Natural killer cell treated with Interleukin-12 subunit alpha and Interleukin-12 subunit beta and Interleukin-15 and Interleukin-18, amount 100 ng/mL, for 72 hours (primary cell): ENCODE data around the gene STX1B. TPM values are rescaled to one million over a fixed set of nuclear protein-coding genes. Genes with fewer than 3 reads are reported as not detected.

Source experiments
- ATAC-seq, 2 donors: fragments of 150-1000 bp; cut with Tn5 transposase in 1 of 2; sonication (Bioruptor Pico), chemical (Tn5 transposase) in 1 of 2; 2 replicates each; pipeline ENCODE4 v1.10.0; 2021
- DNase-seq: peaks from one replicate; pipeline ENCODE4 v3.0.0; 2022; ENCODE audit warnings: low spot score
- H3K27ac Mint-ChIP-seq, 2 donors: 1 replicate in 1 of 2; 2 replicates in 1 of 2; pipeline ENCODE4 v1.8.0; 2022; ENCODE audit warnings: mixed read lengths in 2 of 2, mild to moderate bottlenecking in 1 of 2, moderate library complexity in 1 of 2
- H3K27me3 Mint-ChIP-seq, 2 donors: 1 replicate in 1 of 2; 2 replicates in 1 of 2; pipeline ENCODE4 v1.8.0; 2022; ENCODE audit warnings: mixed read lengths in 2 of 2
- H3K36me3 Mint-ChIP-seq: one replicate; pipeline ENCODE4 v1.8.0; 2022; ENCODE audit warnings: mixed read lengths
- H3K4me1 Mint-ChIP-seq, 2 donors: 1 replicate in 1 of 2; 2 replicates in 1 of 2; pipeline ENCODE4 v1.8.0; 2022; ENCODE audit warnings: low read depth in 2 of 2, mixed read lengths in 2 of 2, mild to moderate bottlenecking in 1 of 2
- H3K4me3 Mint-ChIP-seq: one replicate; pipeline ENCODE4 v1.8.0; 2022; ENCODE audit warnings: mixed read lengths
- H3K9me3 Mint-ChIP-seq: 2 replicates; pipeline ENCODE4 v1.8.0; 2022; ENCODE audit warnings: mixed read lengths
- total RNA-seq, 2 donors: library from RNA; stranded (reverse); gene quantifications; one replicate each; pipeline ENCODE4 v1.2.3, GENCODE V29; 2022

STX1B gene
- total RNA-seq, 2 donors from 2014 or later = 0.05 to 0.50 TPM

DNA sequence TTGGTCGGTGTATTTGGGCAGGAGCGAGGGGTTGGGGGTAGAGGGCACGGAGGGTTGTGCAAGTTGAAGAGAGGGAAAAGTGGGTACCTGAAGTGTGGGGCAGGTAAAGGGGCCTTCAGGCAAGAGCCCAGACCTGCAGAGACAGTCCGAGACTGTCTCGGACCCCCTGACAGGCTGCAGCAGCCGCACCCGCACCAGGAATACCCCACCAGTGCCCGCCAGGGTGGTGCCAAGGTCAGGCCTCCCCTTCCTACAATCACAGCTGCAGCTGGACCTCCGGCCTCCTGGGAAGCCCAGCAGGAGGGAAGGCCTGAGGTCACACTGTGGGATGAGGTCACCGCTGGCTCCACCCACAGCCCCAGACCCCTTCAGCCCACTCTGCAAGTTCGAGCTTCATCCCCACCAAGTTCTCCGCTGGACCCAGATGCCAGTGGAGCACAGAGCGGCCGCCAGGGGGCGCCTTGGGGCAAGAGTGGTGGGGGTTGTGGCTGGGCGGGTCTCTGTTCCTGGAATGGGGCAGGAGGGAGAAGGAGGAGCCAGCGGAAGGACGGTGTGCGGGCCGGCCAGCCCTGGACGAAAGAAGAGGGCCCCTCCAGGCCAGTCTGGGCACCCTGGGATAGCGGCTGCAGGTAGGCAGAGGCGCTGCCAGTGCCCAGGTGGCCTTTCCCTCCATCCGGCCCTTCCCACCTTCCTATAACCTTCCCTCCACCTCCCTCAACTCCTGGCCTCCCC, 25.6 kb downstream of the STX1B start, which contains the start of gene HSD3B7:
HSD3B7 (plus strand) TSS at position 539 of the 732 bp plus-strand sequence. CDS start 452 bp downstream, outside the sequence.
- Mint-ChIP-seq H3K36me3 (no peaks in the 10 kb centered on the region), H3K4me3 (no peak within 1 kb of the TSS), H3K27ac (no peak within 1 kb of the TSS), H3K4me1 (peaks cover 0 to 7% of the 10 kb centered on the region in 2 donors), H3K27me3 (no peaks in the 10 kb centered on the region), H3K9me3 (no peaks in the 10 kb centered on the region)
- DNase-seq (peak; percentile 85), ATAC-seq (peak; percentile 74 to 86)

- no peaks in the 10 kb centered on the region for H3K27me3 Mint-ChIP-seq
- no peaks in the 10 kb centered on the region for H3K36me3 Mint-ChIP-seq
- peaks cover 0 to 7% of the 10 kb centered on the region in 2 donors for H3K4me1 Mint-ChIP-seq
- H3K9me3 Mint-ChIP-seq = no peaks in the 10 kb centered on the region
- H3K27ac Mint-ChIP-seq = no peak overlapping the region
- no peak overlapping the region for H3K4me3 Mint-ChIP-seq
- ATAC-seq = no peak
- no peak for DNase-seq
These were observed 26.4 kb downstream of the STX1B start for GRCh38 chr16:30983898-30984610.

- Mint-ChIP-seq H3K27ac (no peak overlapping the region), H3K4me1 (peaks cover 0 to 9% of the 10 kb centered on the region in 2 donors), H3K27me3 (no peaks in the 10 kb centered on the region), H3K36me3 (no peaks in the 10 kb centered on the region), H3K4me3 (no peak overlapping the region), H3K9me3 (no peaks in the 10 kb centered on the region)
- no peak for DNase-seq
- ATAC-seq = no peak
These were observed 27.0 kb downstream of the STX1B start for GRCh38 chr16:30983289-30983889.

GRCh38 chr16:30982548-30983288, 27.7 kb downstream of the STX1B start:
- Mint-ChIP-seq H3K4me3 (no peak overlapping the region), H3K9me3 (no peaks in the 10 kb centered on the region), H3K4me1 (peaks cover 0 to 9% of the 10 kb centered on the region in 2 donors), H3K36me3 (no peaks in the 10 kb centered on the region), H3K27me3 (no peaks in the 10 kb centered on the region), H3K27ac (no peak overlapping the region)
- ATAC-seq (no peak), DNase-seq (no peak)

GRCh38 chr16:30980959-30981358, 29.5 kb downstream of the STX1B start:
- Mint-ChIP-seq H3K27ac (no peak overlapping the region), H3K4me3 (no peak overlapping the region), H3K4me1 (peaks cover 0 to 14% of the 10 kb centered on the region in 2 donors), H3K36me3 (no peaks in the 10 kb centered on the region), H3K27me3 (no peaks in the 10 kb centered on the region), H3K9me3 (no peaks in the 10 kb centered on the region)
- DNase-seq = no peak
- ATAC-seq = no peak

- Mint-ChIP-seq H3K9me3 (no peaks in the 10 kb centered on the region), H3K4me1 (peaks cover 0 to 17% of the 10 kb centered on the region in 2 donors), H3K27ac (no peak overlapping the region), H3K4me3 (no peak overlapping the region), H3K27me3 (no peaks in the 10 kb centered on the region), H3K36me3 (no peaks in the 10 kb centered on the region)
- DNase-seq (no peak), ATAC-seq (no peak)
These were observed 30.0 kb downstream of the STX1B start for GRCh38 chr16:30980434-30980833.

DNA sequence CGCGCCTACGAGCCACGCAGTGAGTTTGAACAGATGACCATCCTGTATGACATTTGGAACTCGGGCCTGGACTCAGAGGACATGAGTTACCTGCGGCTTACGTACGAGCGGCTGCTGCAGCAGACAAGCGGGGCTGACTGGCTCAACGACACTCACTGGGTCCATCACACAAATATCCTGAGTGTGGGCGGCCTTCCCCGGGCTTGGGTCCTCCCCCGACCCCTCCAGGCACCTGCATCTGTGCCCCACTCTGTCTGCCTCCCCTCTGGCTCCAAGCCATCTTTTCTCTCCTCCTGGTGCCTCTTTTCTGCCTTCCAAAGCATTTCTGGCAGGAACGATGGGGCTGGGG, 30.4 kb downstream of the STX1B start:
- Mint-ChIP-seq H3K27ac (no peak overlapping the region), H3K4me1 (peaks cover 0 to 17% of the 10 kb centered on the region in 2 donors), H3K36me3 (no peaks in the 10 kb centered on the region), H3K9me3 (no peaks in the 10 kb centered on the region), H3K4me3 (no peak overlapping the region), H3K27me3 (no peaks in the 10 kb centered on the region)
- DNase-seq = no peak
- ATAC-seq = no peak

DNA sequence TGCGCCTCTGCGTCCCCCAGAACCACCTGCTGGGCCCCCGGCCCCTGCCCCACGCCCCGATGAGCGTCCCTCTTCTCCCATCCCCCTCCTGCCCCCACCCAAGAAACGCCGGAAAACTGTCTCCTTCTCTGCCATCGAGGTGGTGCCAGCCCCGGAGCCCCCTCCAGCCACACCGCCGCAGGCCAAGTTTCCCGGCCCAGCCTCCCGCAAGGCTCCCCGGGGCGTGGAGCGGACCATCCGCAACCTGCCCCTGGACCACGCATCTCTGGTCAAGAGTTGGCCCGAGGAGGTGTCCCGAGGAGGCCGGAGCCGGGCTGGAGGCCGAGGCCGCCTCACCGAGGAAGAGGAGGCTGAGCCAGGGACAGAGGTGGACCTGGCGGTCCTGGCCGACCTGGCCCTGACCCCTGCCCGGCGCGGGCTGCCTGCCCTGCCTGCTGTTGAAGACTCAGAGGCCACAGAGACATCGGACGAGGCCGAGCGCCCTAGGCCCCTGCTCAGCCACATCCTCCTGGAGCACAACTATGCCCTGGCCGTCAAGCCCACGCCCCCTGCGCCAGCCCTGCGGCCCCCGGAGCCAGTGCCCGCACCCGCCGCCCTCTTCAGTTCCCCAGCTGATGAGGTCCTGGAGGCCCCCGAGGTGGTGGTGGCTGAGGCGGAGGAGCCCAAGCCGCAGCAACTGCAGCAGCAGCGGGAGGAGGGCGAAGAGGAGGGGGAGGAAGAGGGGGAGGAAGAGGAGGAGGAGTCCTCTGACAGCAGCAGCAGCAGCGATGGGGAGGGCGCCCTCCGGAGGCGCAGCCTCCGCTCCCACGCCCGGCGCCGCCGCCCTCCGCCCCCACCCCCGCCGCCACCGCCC, 31.0 kb downstream of the STX1B start:
- peaks cover 1% of the 10 kb centered on the region for H3K36me3 Mint-ChIP-seq
- H3K27ac Mint-ChIP-seq = peak overlapping the region in 1 of 2 donors; percentile 62
- DNase-seq = no peak

DNA sequence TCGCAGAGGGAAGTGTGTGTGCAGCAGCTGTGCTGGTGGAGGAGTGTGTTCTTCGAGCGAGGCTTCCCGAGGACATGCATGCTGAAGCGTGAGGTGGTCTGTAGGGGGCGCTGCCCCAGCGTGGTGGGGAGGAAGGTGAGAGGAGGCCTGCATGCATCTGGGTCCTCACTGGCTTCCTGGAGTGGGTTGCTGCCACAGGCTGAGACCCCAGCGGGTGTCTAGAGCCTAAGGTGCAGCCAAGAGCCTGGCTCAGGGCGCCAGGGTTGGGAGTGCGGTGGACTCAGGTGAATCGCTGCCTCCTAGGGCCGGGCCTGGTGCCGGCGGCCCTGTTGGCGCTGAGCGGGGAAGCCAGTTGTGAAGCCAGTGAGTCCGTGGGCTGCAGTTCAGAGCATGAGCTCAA, 32.9 kb downstream of the STX1B start:
- H3K27me3 Mint-ChIP-seq = no peaks in the 10 kb centered on the region
- no peak overlapping the region for H3K27ac Mint-ChIP-seq
- H3K36me3 Mint-ChIP-seq = peaks cover 18% of the 10 kb centered on the region
- H3K4me3 Mint-ChIP-seq = no peak overlapping the region
- peaks cover 13 to 22% of the 10 kb centered on the region in 2 donors for H3K4me1 Mint-ChIP-seq
- H3K9me3 Mint-ChIP-seq = no peaks in the 10 kb centered on the region
- ATAC-seq (peak in 1 of 2 donors; percentile 8), DNase-seq (no peak)

More for the DNA sequence above, 31.0 kb downstream of the STX1B start:
- Mint-ChIP-seq H3K9me3 (no peaks in the 10 kb centered on the region), H3K4me3 (no peak overlapping the region), H3K27me3 (no peaks in the 10 kb centered on the region), H3K4me1 (peaks cover under 1 to 17% of the 10 kb centered on the region in 2 donors)
- no peak for ATAC-seq

DNA sequence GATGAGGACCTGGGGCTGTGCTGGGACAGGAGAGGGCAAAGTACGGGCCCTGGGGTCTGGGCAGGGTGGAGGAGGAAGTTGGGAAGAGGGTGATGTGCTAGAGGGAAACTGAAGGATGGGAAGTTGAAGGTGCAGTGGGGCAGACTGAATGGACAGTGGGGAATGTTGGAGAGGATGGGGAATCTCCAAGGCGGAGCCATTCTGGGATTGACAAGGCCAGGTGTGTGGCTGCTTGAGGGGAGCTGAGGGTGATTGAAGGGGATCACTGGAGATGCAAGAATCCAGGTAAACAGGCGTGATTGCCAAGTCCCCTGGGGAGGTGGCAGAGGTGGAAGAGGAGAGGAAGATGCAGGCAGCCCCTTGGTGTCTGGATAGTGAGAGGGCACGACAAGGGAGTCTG, 34.0 kb downstream of the STX1B start:
- H3K4me3 Mint-ChIP-seq = no peak overlapping the region
- ATAC-seq = no peak
- H3K4me1 Mint-ChIP-seq = peaks cover 13 to 21% of the 10 kb centered on the region in 2 donors
- no peaks in the 10 kb centered on the region for H3K27me3 Mint-ChIP-seq
- no peak overlapping the region for H3K27ac Mint-ChIP-seq
- no peak for DNase-seq
- H3K9me3 Mint-ChIP-seq = no peaks in the 10 kb centered on the region
- H3K36me3 Mint-ChIP-seq = peaks cover 24% of the 10 kb centered on the region

DNA sequence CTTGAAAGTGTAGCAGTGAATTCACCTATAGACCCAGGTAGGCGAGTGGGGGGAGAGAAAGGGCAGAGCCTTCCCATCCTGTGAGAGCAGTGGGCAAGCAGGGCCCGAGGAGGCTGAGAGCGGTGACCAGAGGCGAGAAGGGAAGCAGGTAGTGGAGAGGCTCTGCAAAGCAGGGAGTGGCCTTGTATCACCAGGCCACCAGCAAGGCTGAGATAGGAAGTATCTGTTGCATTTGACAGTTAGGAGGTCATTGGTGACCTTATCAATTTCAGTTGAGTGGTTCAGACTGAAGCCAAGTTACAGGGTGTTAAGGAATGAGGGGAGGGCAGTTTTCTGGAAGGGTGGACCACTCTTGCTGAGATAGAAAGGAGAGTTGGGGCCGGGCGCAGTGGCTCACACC, 36.1 kb downstream of the STX1B start:
- no peaks in the 10 kb centered on the region for H3K27me3 Mint-ChIP-seq
- H3K4me3 Mint-ChIP-seq = no peak overlapping the region
- ATAC-seq = no peak
- DNase-seq = no peak
- peaks cover 13 to 28% of the 10 kb centered on the region in 2 donors for H3K4me1 Mint-ChIP-seq
- no peaks in the 10 kb centered on the region for H3K9me3 Mint-ChIP-seq
- H3K36me3 Mint-ChIP-seq = peaks cover 34% of the 10 kb centered on the region
- no peak overlapping the region for H3K27ac Mint-ChIP-seq

GRCh38 chr16:30972872-30973271, 37.6 kb downstream of the STX1B start:
- Mint-ChIP-seq H3K4me3 (no peak overlapping the region), H3K9me3 (no peaks in the 10 kb centered on the region), H3K27me3 (no peaks in the 10 kb centered on the region), H3K36me3 (peaks cover 35% of the 10 kb centered on the region), H3K4me1 (peaks cover 13 to 25% of the 10 kb centered on the region in 2 donors), H3K27ac (peak overlapping the region in 1 of 2 donors; percentile 73)
- DNase-seq = no peak
- ATAC-seq = no peak

DNA sequence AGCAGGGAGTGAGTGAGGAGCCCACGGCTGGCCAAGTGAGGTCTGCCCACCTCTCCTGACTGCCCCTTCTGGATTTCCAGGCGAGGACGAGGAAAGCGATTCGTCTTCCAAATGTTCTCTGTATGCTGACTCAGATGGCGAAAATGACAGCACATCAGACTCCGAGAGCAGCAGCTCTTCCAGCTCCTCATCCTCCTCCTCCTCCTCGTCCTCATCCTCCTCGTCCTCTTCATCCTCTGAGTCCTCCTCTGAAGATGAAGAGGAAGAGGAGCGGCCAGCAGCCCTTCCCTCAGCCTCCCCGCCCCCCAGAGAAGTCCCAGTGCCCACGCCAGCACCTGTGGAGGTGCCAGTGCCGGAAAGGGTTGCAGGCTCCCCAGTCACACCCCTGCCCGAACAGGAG, 39.1 kb downstream of the STX1B start:
- H3K27me3 Mint-ChIP-seq = no peaks in the 10 kb centered on the region
- H3K36me3 Mint-ChIP-seq = peaks cover 41% of the 10 kb centered on the region
- H3K9me3 Mint-ChIP-seq = no peaks in the 10 kb centered on the region
- H3K4me3 Mint-ChIP-seq = no peak overlapping the region
- peaks cover 13 to 26% of the 10 kb centered on the region in 2 donors for H3K4me1 Mint-ChIP-seq
- ATAC-seq (no peak), DNase-seq (no peak)
- no peak overlapping the region for H3K27ac Mint-ChIP-seq
